OCI-LY7 (cell line): Measurements from ENCODE around the gene NCKAP5.

Experiments used
- EZH2phosphoT487 ChIP-seq: fragments of 200-600 bp; sonication (generic); IDR thresholded peaks from 2 replicates; pipeline ENCODE4 v1.6.1; 2018; ENCODE audit warnings: low read depth, borderline replicate concordance, mild to moderate bottlenecking, mixed run types, antibody characterized with exemption, low read length, moderate library complexity, mixed read lengths
- TF ChIP-seq, protein P1 (sequence below): fragments of 200-600 bp; sonication (generic); conservative IDR thresholded peaks from 2 replicates; pipeline ENCODE4 v1.5.1; 2014; ENCODE audit warnings: mild to moderate bottlenecking, antibody characterized with exemption, low read length, moderate library complexity, mixed read lengths

DNA sequence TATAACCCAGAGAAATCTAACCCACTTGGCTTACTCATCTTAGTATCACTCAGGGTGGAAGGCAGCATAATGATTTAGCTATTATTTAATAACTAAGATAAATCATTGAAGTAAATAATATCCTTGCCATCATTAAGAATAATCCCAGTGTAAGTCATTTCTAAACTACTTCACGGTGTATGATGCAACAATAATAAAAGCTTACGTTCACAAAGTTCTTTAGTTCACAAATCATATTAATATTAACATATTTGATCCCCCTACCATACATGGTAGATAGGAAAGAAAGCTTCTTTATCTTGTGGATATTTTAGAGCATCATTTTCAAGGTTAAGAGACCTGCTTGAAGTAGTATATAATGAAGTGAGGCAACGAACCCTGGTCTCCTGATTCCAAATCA lies 401.0 kb downstream of the NCKAP5 start:
- TF ChIP-seq, protein P1, sequence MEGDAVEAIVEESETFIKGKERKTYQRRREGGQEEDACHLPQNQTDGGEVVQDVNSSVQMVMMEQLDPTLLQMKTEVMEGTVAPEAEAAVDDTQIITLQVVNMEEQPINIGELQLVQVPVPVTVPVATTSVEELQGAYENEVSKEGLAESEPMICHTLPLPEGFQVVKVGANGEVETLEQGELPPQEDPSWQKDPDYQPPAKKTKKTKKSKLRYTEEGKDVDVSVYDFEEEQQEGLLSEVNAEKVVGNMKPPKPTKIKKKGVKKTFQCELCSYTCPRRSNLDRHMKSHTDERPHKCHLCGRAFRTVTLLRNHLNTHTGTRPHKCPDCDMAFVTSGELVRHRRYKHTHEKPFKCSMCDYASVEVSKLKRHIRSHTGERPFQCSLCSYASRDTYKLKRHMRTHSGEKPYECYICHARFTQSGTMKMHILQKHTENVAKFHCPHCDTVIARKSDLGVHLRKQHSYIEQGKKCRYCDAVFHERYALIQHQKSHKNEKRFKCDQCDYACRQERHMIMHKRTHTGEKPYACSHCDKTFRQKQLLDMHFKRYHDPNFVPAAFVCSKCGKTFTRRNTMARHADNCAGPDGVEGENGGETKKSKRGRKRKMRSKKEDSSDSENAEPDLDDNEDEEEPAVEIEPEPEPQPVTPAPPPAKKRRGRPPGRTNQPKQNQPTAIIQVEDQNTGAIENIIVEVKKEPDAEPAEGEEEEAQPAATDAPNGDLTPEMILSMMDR: no peak
- TF ChIP-seq EZH2phosphoT487: no peak
